Endometrial microvascular endothelial cells (primary cell): ENCODE measurements around the gene BTBD9. TPM values are rescaled to one million over a fixed set of nuclear protein-coding genes. Genes with fewer than 3 reads are reported as not detected.

Experiments used
- in situ Hi-C: cut with HindIII; loops from 2 replicates; pipeline ENCODE4 v1.10.0; 2017; ENCODE audit warnings: low sequenced_read_pairs, low pct_unique_long_range_greater_than_20kb; ENCODE audit errors: inconsistent ontology term
- total RNA-seq: library from RNA; depleted of rRNA; stranded (reverse); fragments of >200 nt; gene quantifications from one replicate; pipeline ENCODE4 v1.2.3, GENCODE V29; 2015; ENCODE audit errors: inconsistent ontology term

Gene BTBD9
- total RNA-seq, 1 donor from 2014 or later = 6.4 TPM

GRCh38 chr6:38387461-38387860 lies 252.3 kb downstream of the BTBD9 start:
- in situ Hi-C loops = no loop called here

GRCh38 chr6:38378801-38379200 lies 260.9 kb downstream of the BTBD9 start:
- in situ Hi-C loops = no loop called here

- in situ Hi-C loops = no loop called here
Measured at GRCh38 chr6:38375937-38376336, 263.8 kb downstream of the BTBD9 start.

GRCh38 chr6:38375341-38375740 lies 264.4 kb downstream of the BTBD9 start:
- in situ Hi-C loops = no loop called here

- in situ Hi-C loops = no loop called here
Measured at GRCh38 chr6:38371881-38372280, 267.8 kb downstream of the BTBD9 start.

- in situ Hi-C loops = no loop called here
Measured at GRCh38 chr6:38370653-38371601, 268.8 kb downstream of the BTBD9 start.

GRCh38 chr6:38367231-38367630 lies 272.5 kb downstream of the BTBD9 start:
- in situ Hi-C loops = no loop called here

GRCh38 chr6:38366234-38366633 lies 273.5 kb downstream of the BTBD9 start:
- in situ Hi-C loops = no loop called here

- in situ Hi-C loops = no loop called here
Measured at GRCh38 chr6:38364775-38365174, 275.0 kb downstream of the BTBD9 start.

- in situ Hi-C loops = no loop called here
Measured at GRCh38 chr6:38364127-38364526, 275.6 kb downstream of the BTBD9 start.

- in situ Hi-C loops = no loop called here
Measured at GRCh38 chr6:38355519-38355918, 284.2 kb downstream of the BTBD9 start.

- in situ Hi-C loops = no loop called here
Measured at GRCh38 chr6:38354905-38355304, 284.8 kb downstream of the BTBD9 start.

- in situ Hi-C loops = no loop called here
Measured at GRCh38 chr6:38354037-38354381, 285.7 kb downstream of the BTBD9 start.

GRCh38 chr6:38353310-38354036 lies 286.3 kb downstream of the BTBD9 start:
- in situ Hi-C loops = no loop called here

GRCh38 chr6:38352636-38353035 lies 287.1 kb downstream of the BTBD9 start:
- in situ Hi-C loops = no loop called here

- in situ Hi-C loops = no loop called here
Measured at GRCh38 chr6:38350942-38351341, 288.8 kb downstream of the BTBD9 start.

GRCh38 chr6:38350220-38350619 lies 289.5 kb downstream of the BTBD9 start:
- in situ Hi-C loops = no loop called here

GRCh38 chr6:38349795-38350194 lies 289.9 kb downstream of the BTBD9 start:
- in situ Hi-C loops = no loop called here

- in situ Hi-C loops = no loop called here
Measured at GRCh38 chr6:38349221-38349620, 290.5 kb downstream of the BTBD9 start.

- in situ Hi-C loops = no loop called here
Measured at GRCh38 chr6:38348371-38348770, 291.4 kb downstream of the BTBD9 start.
